Astrocyte (in vitro differentiated cells and primary cell): ENCODE data around the gene PBLD. TPM values are rescaled to one million over a fixed set of nuclear protein-coding genes. Genes with fewer than 3 reads are reported as not detected.

ENCODE experiments used
- DNase-seq: peaks from one replicate; pipeline ENCODE4 v3.0.0-alpha.2; 2010; ENCODE audit warnings: low read depth
- FAIRE-seq: peaks from 2 replicates; lab custom pipeline; 2011; peaks lifted over from hg19 to GRCh38; lab: Jason Lieb, UNC
- H2AFZ ChIP-seq: 2 replicates; pipeline ENCODE4 v1.6.0; 2012; ENCODE audit warnings: low read depth, low read length, inconsistent platforms
- H3K27ac ChIP-seq: 2 replicates; pipeline ENCODE4 v1.5.1; 2011; ENCODE audit warnings: low read depth, low read length, inconsistent platforms
- H3K27me3 ChIP-seq: 2 replicates; pipeline ENCODE4 v1.6.0; 2011; ENCODE audit warnings: low read length, inconsistent platforms; ENCODE audit not compliant: insufficient read depth
- H3K36me3 ChIP-seq: 2 replicates; pipeline ENCODE4 v1.5.1; 2011; ENCODE audit warnings: low read length, inconsistent platforms; ENCODE audit not compliant: insufficient read depth
- H3K4me1 ChIP-seq: 2 replicates; pipeline ENCODE4 v1.5.1; 2011; ENCODE audit warnings: low read length, inconsistent platforms; ENCODE audit not compliant: insufficient read depth
- H3K4me2 ChIP-seq: 2 replicates; pipeline ENCODE4 v1.6.0; 2012; ENCODE audit warnings: low read length, inconsistent platforms
- H3K4me3 ChIP-seq: 2 replicates; pipeline ENCODE4 v1.5.1; 2011; ENCODE audit warnings: low read depth, mild to moderate bottlenecking, low read length, inconsistent platforms; ENCODE audit not compliant: insufficient read depth
- H3K79me2 ChIP-seq: 2 replicates; pipeline ENCODE4 v1.6.0; 2012; ENCODE audit warnings: mild to moderate bottlenecking, low read length, inconsistent platforms; ENCODE audit not compliant: insufficient read depth
- H3K9ac ChIP-seq: 2 replicates; pipeline ENCODE4 v1.6.0; 2012; ENCODE audit warnings: mild to moderate bottlenecking, low read length, inconsistent platforms
- H3K9me3 ChIP-seq: 2 replicates; pipeline ENCODE4 v1.5.1; 2012; ENCODE audit warnings: low read depth, mild to moderate bottlenecking, low read length, inconsistent platforms; ENCODE audit not compliant: insufficient read depth
- H4K20me1 ChIP-seq: 2 replicates; pipeline ENCODE4 v1.6.0; 2012; ENCODE audit warnings: low read length, inconsistent platforms; ENCODE audit not compliant: insufficient read depth
- H3K27ac Mint-ChIP-seq: one replicate; pipeline ENCODE4 v1.8.0; 2021; ENCODE audit warnings: mild to moderate bottlenecking, mixed read lengths; ENCODE audit not compliant: unreplicated experiment
- H3K27me3 Mint-ChIP-seq: one replicate; pipeline ENCODE4 v1.8.0; 2021; ENCODE audit warnings: low read depth, mixed read lengths; ENCODE audit not compliant: unreplicated experiment
- H3K36me3 Mint-ChIP-seq: one replicate; pipeline ENCODE4 v1.8.0; 2021; ENCODE audit warnings: low read depth, mixed read lengths; ENCODE audit not compliant: unreplicated experiment
- H3K4me1 Mint-ChIP-seq: one replicate; pipeline ENCODE4 v1.8.0; 2021; ENCODE audit warnings: low read depth, mixed read lengths; ENCODE audit not compliant: unreplicated experiment
- H3K4me3 Mint-ChIP-seq: one replicate; pipeline ENCODE4 v1.8.0; 2021; ENCODE audit warnings: mild to moderate bottlenecking, moderate library complexity, mixed read lengths; ENCODE audit not compliant: unreplicated experiment
- H3K9me3 Mint-ChIP-seq: one replicate; pipeline ENCODE4 v1.8.0; 2021; ENCODE audit warnings: mild to moderate bottlenecking, mixed read lengths; ENCODE audit not compliant: unreplicated experiment
- CTCF ChIP-seq: IDR thresholded peaks from 2 replicates; pipeline ENCODE4 v1.5.1; 2011; ENCODE audit warnings: low read depth, mild to moderate bottlenecking, inconsistent platforms, low read length, moderate library complexity; ENCODE audit not compliant: insufficient read depth
- EZH2 ChIP-seq: IDR thresholded peaks from 2 replicates; pipeline ENCODE4 v1.6.1; 2012; ENCODE audit warnings: mild to moderate bottlenecking, low read length, inconsistent platforms; ENCODE audit not compliant: insufficient read depth
- total RNA-seq: library from RNA; stranded (reverse); gene quantifications from 2 replicates; pipeline ENCODE4 v1.2.1, GENCODE V29; 2021

The PBLD gene
- total RNA-seq, 1 donor from 2014 or later = 6.1 TPM

DNA sequence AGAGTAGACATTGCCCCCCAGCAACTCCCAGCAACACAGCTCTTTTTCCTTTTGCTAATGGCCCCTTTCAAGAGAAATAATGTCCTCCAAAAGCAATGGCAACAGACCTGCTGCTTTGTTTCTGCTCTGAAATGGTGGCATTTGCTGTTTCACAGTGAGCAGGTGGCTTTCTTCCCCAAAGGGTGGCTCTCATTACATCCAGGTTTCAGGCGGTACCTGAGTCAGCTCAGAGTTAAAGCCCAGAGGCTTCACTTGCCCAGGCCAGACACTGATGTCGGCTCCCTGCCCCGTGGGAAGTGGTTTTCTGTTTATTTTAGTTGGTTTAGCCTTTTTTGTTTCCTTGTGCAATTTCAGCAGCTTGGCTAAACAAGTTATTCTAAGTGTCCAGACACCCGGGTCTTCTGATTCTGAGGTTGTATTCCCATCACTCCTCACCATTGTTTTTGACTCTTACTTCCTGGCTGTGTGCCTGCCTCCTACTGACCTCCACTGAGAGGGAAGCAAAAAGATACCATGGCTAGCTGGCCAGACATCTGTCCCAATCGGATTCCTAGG is 93.1 kb downstream of the PBLD start:
- FAIRE-seq = no peak
- Histone ChIP-seq H3K4me1 (no peaks in the 10 kb centered on the region), H3K9ac (no peak overlapping the region), H3K4me2 (no peak overlapping the region), H3K27me3 (peaks cover 2% of the 10 kb centered on the region), H3K79me2 (no peaks in the 10 kb centered on the region), H3K4me3 (no peak overlapping the region), H3K9me3 (no peaks in the 10 kb centered on the region), H4K20me1 (no peaks in the 10 kb centered on the region), H3K36me3 (no peaks in the 10 kb centered on the region), H2AFZ (peak overlapping the region; percentile 24), H3K27ac (no peak overlapping the region)
- Mint-ChIP-seq H3K27ac (no peak overlapping the region), H3K36me3 (peaks cover 2% of the 10 kb centered on the region), H3K27me3 (peaks cover 3% of the 10 kb centered on the region), H3K4me3 (no peak overlapping the region), H3K9me3 (no peaks in the 10 kb centered on the region), H3K4me1 (peaks cover 3% of the 10 kb centered on the region)
- peak; percentile 46 for DNase-seq
- TF ChIP-seq CTCF = no peak
- no peak for TF ChIP-seq EZH2

DNA sequence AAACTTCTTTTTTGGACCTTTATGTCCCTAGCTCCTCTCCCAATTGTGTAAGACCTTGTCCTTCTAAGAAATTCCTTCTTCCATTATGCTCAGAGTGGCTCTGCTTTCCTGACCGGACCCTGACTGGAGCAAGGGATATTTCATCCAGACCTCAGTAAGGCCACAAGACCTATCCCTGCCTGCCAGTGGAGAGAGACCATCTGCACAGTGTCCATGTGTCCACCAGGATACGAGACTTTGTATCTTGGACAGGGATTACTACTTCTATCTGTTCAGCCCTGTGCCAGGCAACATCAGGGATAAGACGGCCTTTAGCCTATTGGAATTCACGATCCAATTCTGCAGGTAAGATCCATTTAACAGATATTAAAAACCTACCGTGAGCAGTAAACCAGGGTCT is 93.7 kb downstream of the PBLD start:
- peaks cover 3% of the 10 kb centered on the region for H3K27me3 Mint-ChIP-seq
- no peaks in the 10 kb centered on the region for H3K36me3 ChIP-seq
- no peaks in the 10 kb centered on the region for H4K20me1 ChIP-seq
- no peak overlapping the region for H3K4me3 ChIP-seq
- no peaks in the 10 kb centered on the region for H3K9me3 ChIP-seq
- no peak overlapping the region for H3K27ac ChIP-seq
- no peak overlapping the region for H2AFZ ChIP-seq
- no peaks in the 10 kb centered on the region for H3K4me1 ChIP-seq
- FAIRE-seq (no peak), DNase-seq (no peak)
- peaks cover 2% of the 10 kb centered on the region for H3K27me3 ChIP-seq
- H3K4me1 Mint-ChIP-seq = peaks cover 3% of the 10 kb centered on the region
- peaks cover 2% of the 10 kb centered on the region for H3K36me3 Mint-ChIP-seq
- no peak overlapping the region for H3K4me2 ChIP-seq
- H3K79me2 ChIP-seq = no peaks in the 10 kb centered on the region
- H3K27ac Mint-ChIP-seq = no peak overlapping the region
- H3K4me3 Mint-ChIP-seq = no peak overlapping the region
- H3K9me3 Mint-ChIP-seq = no peaks in the 10 kb centered on the region
- TF ChIP-seq EZH2 = no peak
- TF ChIP-seq CTCF = no peak
- no peak overlapping the region for H3K9ac ChIP-seq

DNA sequence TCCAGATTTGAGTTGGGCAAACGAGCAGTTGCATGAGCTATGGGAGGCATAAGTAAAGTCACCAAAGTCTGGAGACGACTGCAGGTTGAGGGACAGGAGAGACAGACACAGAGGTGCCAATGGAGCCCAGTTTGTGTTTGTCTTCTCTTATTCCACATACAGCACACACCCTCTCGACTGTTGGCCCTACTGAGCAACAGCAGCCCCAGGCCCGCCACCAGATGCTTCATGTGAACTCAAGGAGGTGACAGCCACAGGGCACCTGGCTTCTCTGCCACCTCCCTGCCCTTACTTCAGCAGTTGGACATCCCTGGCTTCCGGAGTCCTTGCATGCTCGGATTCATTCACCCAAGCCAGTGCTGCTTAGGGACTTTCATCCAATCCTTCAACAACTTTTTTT is 94.4 kb downstream of the PBLD start:
- FAIRE-seq (no peak), DNase-seq (no peak)
- TF ChIP-seq EZH2 = no peak
- H3K4me3 Mint-ChIP-seq = no peak overlapping the region
- Histone ChIP-seq H4K20me1 (no peaks in the 10 kb centered on the region), H3K36me3 (no peaks in the 10 kb centered on the region), H3K4me3 (no peak overlapping the region), H3K9me3 (no peaks in the 10 kb centered on the region), H3K27ac (no peak overlapping the region), H3K9ac (no peak overlapping the region), H3K4me2 (no peak overlapping the region), H3K27me3 (peaks cover 4% of the 10 kb centered on the region), H3K79me2 (no peaks in the 10 kb centered on the region), H3K4me1 (no peaks in the 10 kb centered on the region), H2AFZ (no peak overlapping the region)
- H3K36me3 Mint-ChIP-seq = peaks cover 2% of the 10 kb centered on the region
- no peaks in the 10 kb centered on the region for H3K9me3 Mint-ChIP-seq
- peaks cover 3% of the 10 kb centered on the region for H3K4me1 Mint-ChIP-seq
- no peak overlapping the region for H3K27ac Mint-ChIP-seq
- peaks cover 4% of the 10 kb centered on the region for H3K27me3 Mint-ChIP-seq
